GM12892 (cell line): ENCODE data around the gene APOLD1.

Experiments
- POLR2A ChIP-seq: IDR thresholded peaks from 2 replicates; pipeline ENCODE4 v1.6.1; 2011; ENCODE audit warnings: low read depth, low read length, control low read depth
- POLR2AphosphoS5 ChIP-seq: IDR thresholded peaks from 2 replicates; pipeline ENCODE4 v1.6.1; 2011; ENCODE audit warnings: low read depth, low read length, control low read depth
- TAF1 ChIP-seq: IDR thresholded peaks from 2 replicates; pipeline ENCODE4 v1.6.1; 2011; ENCODE audit warnings: low read depth, mild to moderate bottlenecking, control low read depth, low read length, borderline replicate concordance

- TF ChIP-seq POLR2A, result no peak
- TF ChIP-seq POLR2AphosphoS5, result no peak
- no peak for TF ChIP-seq TAF1
Measured at GRCh38 chr12:12837813-12838153, 52.3 kb downstream of the APOLD1 start.
